Heart left ventricle (tissue), 16 donors: ENCODE results near the gene FAM53A. TPM values are rescaled to one million over a fixed set of nuclear protein-coding genes. Genes with fewer than 3 reads are reported as not detected.
A peak's percentile ranks its signal among the peaks of the same experiment; 100 is the strongest.

Source experiments
- ATAC-seq, 4 donors: fragments of 200-7000 bp; cut with Tn5 transposase; one replicate each; pipeline ENCODE4 v1.9.1; 2020 to 2022; ENCODE audit warnings: moderate library complexity in 4 of 4, mild to moderate bottlenecking in 3 of 4, moderate number of reproducible peaks in 1 of 4
- DNase-seq, 5 donors: peaks; one replicate each; pipeline ENCODE4 v3.0.0-alpha.2; 2020
- H3K27ac ChIP-seq, 12 donors: fragments of 200-600 bp; sonication (generic) in 4 of 12; one replicate each; pipeline versions ENCODE4 v1.5.0 to v1.8.0; 2016 to 2022; ENCODE audit warnings: mild to moderate bottlenecking in 2 of 12
- H3K27me3 ChIP-seq, 9 donors: fragments of 200-600 bp; sonication (generic) in 2 of 9; one replicate each; pipeline versions ENCODE4 v1.5.1 to v1.8.0; 2016 to 2022; ENCODE audit warnings: mild to moderate bottlenecking in 3 of 9
- H3K36me3 ChIP-seq, 9 donors: fragments of 200-600 bp; sonication (generic) in 2 of 9; one replicate each; pipeline versions ENCODE4 v1.5.0 to v1.8.0; 2018 to 2022; ENCODE audit warnings: mild to moderate bottlenecking in 2 of 9
- H3K4me1 ChIP-seq, 12 donors: fragments of 200-600 bp; sonication (generic) in 4 of 12; one replicate each; pipeline versions ENCODE4 v1.5.0 to v1.8.0; 2016 to 2022; ENCODE audit warnings: mild to moderate bottlenecking in 3 of 12
- H3K4me3 ChIP-seq, 12 donors: fragments of 200-600 bp; sonication (generic) in 4 of 12; one replicate each; pipeline versions ENCODE4 v1.5.0 to v1.8.0; 2017 to 2022; ENCODE audit warnings: mild to moderate bottlenecking in 9 of 12, moderate library complexity in 4 of 12
- H3K9me3 ChIP-seq, 12 donors: fragments of 200-600 bp; sonication (generic) in 4 of 12; one replicate each; pipeline versions ENCODE4 v1.5.0 to v1.8.0; 2016 to 2022; ENCODE audit warnings: mild to moderate bottlenecking in 1 of 12
- CTCF ChIP-seq, 12 donors: fragments of 200-600 bp; sonication (generic) in 4 of 12; IDR thresholded peaks; one replicate each; pipeline versions ENCODE4 v1.5.0 to v1.8.0; 2018 to 2022; ENCODE audit warnings: antibody characterized with exemption in 12 of 12, mild to moderate bottlenecking in 5 of 12
- POLR2A ChIP-seq, 2 donors: fragments of 450-650 bp; IDR thresholded peaks; one replicate each; pipeline ENCODE4 v1.6.1; 2017; ENCODE audit warnings: antibody characterized with exemption in 2 of 2, mild to moderate bottlenecking in 2 of 2, moderate library complexity in 2 of 2
- WGBS, 4 donors: extraction: QIAGEN DNeasy Blood & Tissue Kit in 2 of 4; methylation state at CpG; one replicate each; pipeline versions ENCODE4 v1.1.5 to v1.1.7; 2013 to 2018; 5-methylcytosine and 5-hydroxymethylcytosine counted together
- intact Hi-C, 10 donors: fragments of 100-400 bp; cut with DNase I; formaldehyde crosslinking; loops; one replicate each; pipeline versions ENCODE4 v1.11.1 to v1.14.2; 2022
- polyA plus RNA-seq, 2 donors: library from polyadenylated mRNA; stranded (reverse); fragments of 200-250 nt; gene quantifications; one replicate each; pipeline ENCODE4 v1.2.3, GENCODE V29; 2013
- total RNA-seq, 9 donors: library from RNA; depleted of rRNA in 2 of 9; stranded (reverse); fragments of >200 nt in 2 of 9; fragmentation: NEBNext Ultra II Directional in 3 of 9; extraction: Animal tissue kit (Norgen Biotek cat#: 25700) in 3 of 9; gene quantifications; one replicate each; pipeline versions ENCODE4 v1.1.0 to v1.2.4, GENCODE V29; 2016 to 2023
- donor health status: ischemic (EF 13 %, LVEDD 7.1; RV severe dilation, severe dysfunction).
- donor health status: healthy with polysubstance abuse.
- donor health status: DM: no; HTN: yes; CAD: no.
- donor health status: DM: no; HTN: no; CAD: no.
- donor health status: ischemic (EF 25% LVEDD 6.9; RV normal size, moderate dysfunction).
- donor health status: ischemic (EF 25% LVEDD 5.7; RV mildly dilated, moderate dysfunction).
- donor health status: healthy.
- donor health status: DM: yes; HTN: yes; CAD: no.
- donor health status: ischemic (EF 35%, LVEDD 5.7; RV mildly dilated, moderate dysfunction).
- donor health status: nonischemic (EF 11% LVEDD 7.7; RV severe dilation, severe dysfunction).
- donor health status: DM: yes; HTN: yes; CAD: no.
- donor health status: PGD.
- donor health status: ischemic (EF 29% LVEDD 5.4; RV normal size, mild dysfunction).
- donor health status: nonischemic (EF 23%, LVEDD 6.1; RV moderate dilation, normal function).

Gene FAM53A
- total and polyA plus RNA-seq, 11 donors = 0.42 to 2.3 (median 0.99) TPM

- intact Hi-C loops = loop anchor here in 1 of 10 donors (5.0 kb wide), 1 partner anchor 34 kb away; the partner anchor contains the start of gene FAM53A
- DNase-seq = no peak
- WGBS, 4 donors = 82 to 87% (median 85%) methylated on average over 9 to 15 of the region's 15 CpGs
- peaks cover 0 to 30% (median 15%) of the 10 kb centered on the region in 9 donors for H3K36me3 ChIP-seq
- no peaks in the 10 kb centered on the region for H3K9me3 ChIP-seq
- peaks cover 0 to 70% (median 48%) of the 10 kb centered on the region in 12 donors for H3K4me1 ChIP-seq
- no peak overlapping the region for H3K4me3 ChIP-seq
- ATAC-seq = no peak
- H3K27me3 ChIP-seq = no peaks in the 10 kb centered on the region
- TF ChIP-seq POLR2A (IDR thresholded peaks at IDR 0.05) (no peak), CTCF (IDR thresholded peaks at IDR 0.05) (no peak)
- peak overlapping the region in 2 of 12 donors; percentile 22 to 99 for H3K27ac ChIP-seq
These were observed 32.2 kb upstream of the FAM53A start for GRCh38 chr4:1716065-1716945.

- H3K4me3 ChIP-seq = no peak overlapping the region
- H3K27me3 ChIP-seq = no peaks in the 10 kb centered on the region
- H3K9me3 ChIP-seq = no peaks in the 10 kb centered on the region
- peaks cover 0 to 33% (median 17%) of the 10 kb centered on the region in 9 donors for H3K36me3 ChIP-seq
- intact Hi-C loops = loop anchor here in 1 of 10 donors (5.0 kb wide), 1 partner anchor 33 kb away; the partner anchor contains the start of gene FAM53A
- WGBS, 4 donors = 58 to 66% (median 62%) methylated on average over 15 to 16 of the region's 16 CpGs
- TF ChIP-seq POLR2A (IDR thresholded peaks at IDR 0.05) (no peak), CTCF (IDR thresholded peaks at IDR 0.05) (no peak)
- peak overlapping the region in 7 of 12 donors; percentile 5 to 99 (median 43) for H3K27ac ChIP-seq
- ATAC-seq (no peak), DNase-seq (no peak)
- peaks cover 0 to 76% (median 56%) of the 10 kb centered on the region in 12 donors for H3K4me1 ChIP-seq
These were observed 31.1 kb upstream of the FAM53A start for GRCh38 chr4:1715002-1715758.

GRCh38 chr4:1714303-1715001, 30.3 kb upstream of the FAM53A start:
- intact Hi-C loops = loop anchor here in 3 of 10 donors (5.0 kb wide), 2 partner anchors 32 to 367 kb away; partner anchors contain the start of genes UVSSA (in 2 of the 3) and FAM53A (in 1 of the 3)
- H3K9me3 ChIP-seq = no peaks in the 10 kb centered on the region
- peak overlapping the region in 1 of 12 donors; percentile 97 for H3K4me3 ChIP-seq
- H3K27me3 ChIP-seq = no peaks in the 10 kb centered on the region
- ATAC-seq = no peak
- no peak for TF ChIP-seq CTCF (IDR thresholded peaks at IDR 0.05)
- no peak for TF ChIP-seq POLR2A (IDR thresholded peaks at IDR 0.05)
- no peak for DNase-seq
- peak overlapping the region in 6 of 12 donors; percentile 5 to 99 (median 44) for H3K27ac ChIP-seq
- H3K36me3 ChIP-seq = peaks cover 0 to 37% (median 20%) of the 10 kb centered on the region in 9 donors
- peaks cover 0 to 71% (median 49%) of the 10 kb centered on the region in 12 donors for H3K4me1 ChIP-seq
- 67 to 73% (median 70%) methylated on average over 9 of the region's 9 CpGs for WGBS, 4 donors
